ENCODE data around the gene ADIG. TPM values are rescaled to one million over a fixed set of nuclear protein-coding genes. Genes with fewer than 3 reads are reported as not detected.

Gene ADIG
- total and polyA plus RNA-seq, 4 donors: not detected

GRCh38 chr20:38548356-38549083 lies 32.5 kb upstream of the ADIG start:
- Histone ChIP-seq H3K9me3 (ENCODE audit: control insufficient read depth, low read length) (no peaks in the 10 kb centered on the region), H3K27me3 (ENCODE audit: control insufficient read depth in 1 of 2, insufficient read depth in 2 of 2, low read length in 1 of 2) (no peaks in the 10 kb centered on the region), H3K27ac (ENCODE audit: low read depth in 1 of 2, low read length in 2 of 2) (no peak overlapping the region), H3K36me3 (ENCODE audit: control insufficient read depth in 1 of 2, insufficient read depth in 2 of 2, low read length in 1 of 2) (peaks cover 14 to 27% of the 10 kb centered on the region in 2 donors), H3K4me1 (ENCODE audit: control insufficient read depth in 1 of 2, insufficient read depth in 2 of 2, low read length in 2 of 2) (no peaks in the 10 kb centered on the region), H3K4me3 (ENCODE audit: low read length in 2 of 2) (no peak overlapping the region)
- 95 to 96% methylated on average over 3 of the region's 3 CpGs for WGBS, 2 donors
- ATAC-seq (ENCODE audit: low FRiP score): no peak
- intact Hi-C loops (cut with DNase I): no loop called here
- no peak for DNase-seq

- DNase-seq (no peak), ATAC-seq (ENCODE audit: low FRiP score) (no peak)
- no peak overlapping the region for H3K4me3 ChIP-seq (ENCODE audit: low read length in 2 of 2)
- peaks cover 14 to 27% of the 10 kb centered on the region in 2 donors for H3K36me3 ChIP-seq (ENCODE audit: control insufficient read depth in 1 of 2, insufficient read depth in 2 of 2, low read length in 1 of 2)
- 94 to 97% methylated on average over 1 of the region's 1 CpG for WGBS, 2 donors
- H3K9me3 ChIP-seq (ENCODE audit: control insufficient read depth, low read length): no peaks in the 10 kb centered on the region
- no peaks in the 10 kb centered on the region for H3K27me3 ChIP-seq (ENCODE audit: control insufficient read depth in 1 of 2, insufficient read depth in 2 of 2, low read length in 1 of 2)
- no peaks in the 10 kb centered on the region for H3K4me1 ChIP-seq (ENCODE audit: control insufficient read depth in 1 of 2, insufficient read depth in 2 of 2, low read length in 2 of 2)
- intact Hi-C loops (cut with DNase I): no loop called here
- H3K27ac ChIP-seq (ENCODE audit: low read depth in 1 of 2, low read length in 2 of 2): no peak overlapping the region
These were observed 30.7 kb upstream of the ADIG start for GRCh38 chr20:38550274-38550673.

- no peak for DNase-seq
- H3K27me3 ChIP-seq (ENCODE audit: control insufficient read depth in 1 of 2, insufficient read depth in 2 of 2, low read length in 1 of 2): no peaks in the 10 kb centered on the region
- WGBS, 2 donors: 91 to 93% methylated on average over 7 of the region's 7 CpGs
- H3K4me3 ChIP-seq (ENCODE audit: low read length in 2 of 2): no peak overlapping the region
- no peak for ATAC-seq (ENCODE audit: low FRiP score)
- H3K9me3 ChIP-seq (ENCODE audit: control insufficient read depth, low read length): no peaks in the 10 kb centered on the region
- no peak overlapping the region for H3K27ac ChIP-seq (ENCODE audit: low read depth in 1 of 2, low read length in 2 of 2)
- intact Hi-C loops (cut with DNase I): no loop called here
- H3K36me3 ChIP-seq (ENCODE audit: control insufficient read depth in 1 of 2, insufficient read depth in 2 of 2, low read length in 1 of 2): peaks cover 11 to 26% of the 10 kb centered on the region in 2 donors
- H3K4me1 ChIP-seq (ENCODE audit: control insufficient read depth in 1 of 2, insufficient read depth in 2 of 2, low read length in 2 of 2): no peaks in the 10 kb centered on the region
These were observed 29.9 kb upstream of the ADIG start for GRCh38 chr20:38551056-38551626.

GRCh38 chr20:38554986-38555385 lies 26.0 kb upstream of the ADIG start:
- Histone ChIP-seq H3K27ac (ENCODE audit: low read depth in 1 of 2, low read length in 2 of 2) (no peak overlapping the region), H3K4me3 (ENCODE audit: low read length in 2 of 2) (no peak overlapping the region), H3K36me3 (ENCODE audit: control insufficient read depth in 1 of 2, insufficient read depth in 2 of 2, low read length in 1 of 2) (peaks cover 7 to 21% of the 10 kb centered on the region in 2 donors), H3K27me3 (ENCODE audit: control insufficient read depth in 1 of 2, insufficient read depth in 2 of 2, low read length in 1 of 2) (no peaks in the 10 kb centered on the region), H3K9me3 (ENCODE audit: control insufficient read depth, low read length) (no peaks in the 10 kb centered on the region), H3K4me1 (ENCODE audit: control insufficient read depth in 1 of 2, insufficient read depth in 2 of 2, low read length in 2 of 2) (no peaks in the 10 kb centered on the region)
- intact Hi-C loops (cut with DNase I): no loop called here
- no peak for ATAC-seq (ENCODE audit: low FRiP score)
- no peak for DNase-seq
- 96 to 100% methylated on average over 2 of the region's 2 CpGs for WGBS, 2 donors

GRCh38 chr20:38555395-38555794 lies 25.6 kb upstream of the ADIG start:
- intact Hi-C loops (cut with DNase I): no loop called here
- Histone ChIP-seq H3K9me3 (ENCODE audit: control insufficient read depth, low read length) (no peaks in the 10 kb centered on the region), H3K27me3 (ENCODE audit: control insufficient read depth in 1 of 2, insufficient read depth in 2 of 2, low read length in 1 of 2) (no peaks in the 10 kb centered on the region), H3K4me3 (ENCODE audit: low read length in 2 of 2) (no peak overlapping the region), H3K36me3 (ENCODE audit: control insufficient read depth in 1 of 2, insufficient read depth in 2 of 2, low read length in 1 of 2) (peaks cover 7 to 21% of the 10 kb centered on the region in 2 donors), H3K27ac (ENCODE audit: low read depth in 1 of 2, low read length in 2 of 2) (no peak overlapping the region), H3K4me1 (ENCODE audit: control insufficient read depth in 1 of 2, insufficient read depth in 2 of 2, low read length in 2 of 2) (no peaks in the 10 kb centered on the region)
- DNase-seq (no peak), ATAC-seq (ENCODE audit: low FRiP score) (no peak)

GRCh38 chr20:38557174-38557573 lies 23.8 kb upstream of the ADIG start:
- intact Hi-C loops (cut with DNase I): no loop called here
- Histone ChIP-seq H3K36me3 (ENCODE audit: control insufficient read depth in 1 of 2, insufficient read depth in 2 of 2, low read length in 1 of 2) (peaks cover 9% of the 10 kb centered on the region in 2 donors), H3K27ac (ENCODE audit: low read depth in 1 of 2, low read length in 2 of 2) (no peak overlapping the region), H3K4me1 (ENCODE audit: control insufficient read depth in 1 of 2, insufficient read depth in 2 of 2, low read length in 2 of 2) (no peaks in the 10 kb centered on the region), H3K9me3 (ENCODE audit: control insufficient read depth, low read length) (no peaks in the 10 kb centered on the region), H3K4me3 (ENCODE audit: low read length in 2 of 2) (no peak overlapping the region), H3K27me3 (ENCODE audit: control insufficient read depth in 1 of 2, insufficient read depth in 2 of 2, low read length in 1 of 2) (no peaks in the 10 kb centered on the region)
- ATAC-seq (ENCODE audit: low FRiP score) (no peak), DNase-seq (no peak)
- WGBS, 2 donors: 98 to 100% methylated on average over 2 of the region's 2 CpGs

GRCh38 chr20:38558596-38559360 lies 22.2 kb upstream of the ADIG start:
- WGBS, 2 donors: 94 to 97% methylated on average over 3 of the region's 3 CpGs
- H3K36me3 ChIP-seq (ENCODE audit: control insufficient read depth in 1 of 2, insufficient read depth in 2 of 2, low read length in 1 of 2): peaks cover 8 to 10% of the 10 kb centered on the region in 2 donors
- ATAC-seq (ENCODE audit: low FRiP score): no peak
- H3K9me3 ChIP-seq (ENCODE audit: control insufficient read depth, low read length): no peaks in the 10 kb centered on the region
- intact Hi-C loops (cut with DNase I): no loop called here
- no peak for DNase-seq
- no peaks in the 10 kb centered on the region for H3K4me1 ChIP-seq (ENCODE audit: control insufficient read depth in 1 of 2, insufficient read depth in 2 of 2, low read length in 2 of 2)
- no peak overlapping the region for H3K4me3 ChIP-seq (ENCODE audit: low read length in 2 of 2)
- H3K27me3 ChIP-seq (ENCODE audit: control insufficient read depth in 1 of 2, insufficient read depth in 2 of 2, low read length in 1 of 2): no peaks in the 10 kb centered on the region
- H3K27ac ChIP-seq (ENCODE audit: low read depth in 1 of 2, low read length in 2 of 2): no peak overlapping the region

- DNase-seq: no peak
- Histone ChIP-seq H3K36me3 (ENCODE audit: control insufficient read depth in 1 of 2, insufficient read depth in 2 of 2, low read length in 1 of 2) (peaks cover 8 to 10% of the 10 kb centered on the region in 2 donors), H3K27ac (ENCODE audit: low read depth in 1 of 2, low read length in 2 of 2) (no peak overlapping the region), H3K4me3 (ENCODE audit: low read length in 2 of 2) (no peak overlapping the region), H3K9me3 (ENCODE audit: control insufficient read depth, low read length) (no peaks in the 10 kb centered on the region), H3K27me3 (ENCODE audit: control insufficient read depth in 1 of 2, insufficient read depth in 2 of 2, low read length in 1 of 2) (no peaks in the 10 kb centered on the region), H3K4me1 (ENCODE audit: control insufficient read depth in 1 of 2, insufficient read depth in 2 of 2, low read length in 2 of 2) (no peaks in the 10 kb centered on the region)
- 90 to 94% methylated on average over 3 of the region's 3 CpGs for WGBS, 2 donors
- no peak for ATAC-seq (ENCODE audit: low FRiP score)
- intact Hi-C loops (cut with DNase I): no loop called here
These were observed 21.2 kb upstream of the ADIG start for GRCh38 chr20:38559764-38560163.

Data from aorta (tissue), 5 donors.